Mucosa of descending colon (tissue), 3 donors: ENCODE measurements around the gene KMT2B. TPM values are rescaled to one million over a fixed set of nuclear protein-coding genes. Genes with fewer than 3 reads are reported as not detected.
A peak's percentile ranks its signal among the peaks of the same experiment; 100 is the strongest.

Experiments
- ATAC-seq: fragments of 200-7000 bp; cut with Tn5 transposase; one replicate; pipeline ENCODE4 v1.9.1; 2020; ENCODE audit warnings: mild to moderate bottlenecking, moderate library complexity
- DNase-seq, 3 donors: peaks; one replicate each; pipeline ENCODE4 v3.0.0-alpha.2; 2020
- H3K36me3 ChIP-seq: fragments of 200-600 bp; one replicate; pipeline ENCODE4 v1.8.0; 2021; ENCODE audit warnings: low read depth, mild to moderate bottlenecking
- H3K4me1 ChIP-seq: fragments of 200-600 bp; one replicate; pipeline ENCODE4 v1.8.0; 2021; ENCODE audit warnings: low read depth, mild to moderate bottlenecking
- H3K4me3 ChIP-seq: fragments of 200-600 bp; one replicate; pipeline ENCODE4 v1.8.0; 2021; ENCODE audit warnings: mild to moderate bottlenecking
- H3K9me3 ChIP-seq: fragments of 200-600 bp; one replicate; pipeline ENCODE4 v1.8.0; 2021; ENCODE audit warnings: mild to moderate bottlenecking
- CTCF ChIP-seq: fragments of 200-600 bp; IDR thresholded peaks from one replicate; pipeline ENCODE4 v1.8.0; 2022; ENCODE audit warnings: antibody characterized with exemption, mild to moderate bottlenecking
- intact Hi-C, 2 donors: fragments of 100-400 bp; cut with DNase I in 1 of 2; cut with micrococcal nuclease in 1 of 2; formaldehyde crosslinking; loops; one replicate each; pipeline versions ENCODE4 v1.11.0 to v1.11.1; 2022; cut with DNase I, micrococcal nuclease
- long read RNA-seq, 2 donors: library from polyadenylated mRNA; unstranded; transcript quantifications; one replicate each; pipeline ENCODE4 v2.0.0, GENCODE V29; 2019 to 2021
- total RNA-seq, 3 donors: library from RNA; stranded (reverse); fragmentation: NEBNext Ultra II Directional in 2 of 3; extraction: Animal tissue kit (Norgen Biotek cat#: 25700) in 2 of 3; gene quantifications; one replicate each; pipeline versions ENCODE4 v1.2.1 to v1.2.4, GENCODE V29; 2021 to 2023
- donor health status: DM: no; HTN: no; CAD: no; lungs with moderate emphysema.
- donor health status: DM: no; HTN: no; CAD: no.
- donor health status: DM: no; HTN: yes; CAD: no.

The KMT2B gene
- 10 to 100 TPM; 35.9 to 49.2 (median 37.5) TPM for total RNA-seq
- long read RNA-seq, donor 1, partial matches to known transcripts: 12 of 14 reads
- long read RNA-seq, donor 1, other reads (novel, unspliced or antisense): 2 of 14 reads
- long read RNA-seq, donor 2, partial matches to known transcripts: 2 of 4 reads
- long read RNA-seq, donor 2, other reads (novel, unspliced or antisense): 2 of 4 reads

GRCh38 chr19:35717665-35718344 is at the start of gene KMT2B:
Gene KMT2B, plus strand, starts transcription at chr19:35718003. Its CDS starts 16 bp downstream, at chr19:35718019.
- ATAC-seq: peak; percentile 74
- Histone ChIP-seq H3K4me1 (peaks cover 21% of the 10 kb centered on the region), H3K4me3 (peak within 1 kb of the TSS; percentile 85), H3K36me3 (peaks cover 2% of the 10 kb centered on the region), H3K9me3 (no peaks in the 10 kb centered on the region)
- no peak for TF ChIP-seq CTCF
- DNase-seq: peak in 1 of 3 donors; percentile 96
- intact Hi-C loops: no loop called here

- intact Hi-C loops: no loop called here
- Histone ChIP-seq H3K36me3 (no peaks in the 10 kb centered on the region), H3K4me1 (no peaks in the 10 kb centered on the region), H3K4me3 (no peak overlapping the region), H3K9me3 (no peaks in the 10 kb centered on the region)
- ATAC-seq (no peak), DNase-seq (no peak)
- no peak for TF ChIP-seq CTCF
Observed at GRCh38 chr19:35669566-35669965, 48.2 kb upstream of the KMT2B start.

GRCh38 chr19:35669974-35670373 is 47.8 kb upstream of the KMT2B start:
- no peak for TF ChIP-seq CTCF
- Histone ChIP-seq H3K36me3 (no peaks in the 10 kb centered on the region), H3K9me3 (no peaks in the 10 kb centered on the region), H3K4me3 (no peak overlapping the region), H3K4me1 (no peaks in the 10 kb centered on the region)
- DNase-seq (no peak), ATAC-seq (no peak)
- intact Hi-C loops: no loop called here

- no peaks in the 10 kb centered on the region for H3K4me1 ChIP-seq
- DNase-seq (no peak), ATAC-seq (no peak)
- intact Hi-C loops: no loop called here
- TF ChIP-seq CTCF: no peak
- H3K4me3 ChIP-seq: no peak overlapping the region
- no peaks in the 10 kb centered on the region for H3K9me3 ChIP-seq
- H3K36me3 ChIP-seq: no peaks in the 10 kb centered on the region
Observed at GRCh38 chr19:35670686-35671085, 47.1 kb upstream of the KMT2B start.

- no peak overlapping the region for H3K4me3 ChIP-seq
- intact Hi-C loops: no loop called here
- ATAC-seq (no peak), DNase-seq (no peak)
- no peak for TF ChIP-seq CTCF
- H3K4me1 ChIP-seq: no peaks in the 10 kb centered on the region
- H3K36me3 ChIP-seq: no peaks in the 10 kb centered on the region
- H3K9me3 ChIP-seq: no peaks in the 10 kb centered on the region
Observed at GRCh38 chr19:35671818-35672217, 46.0 kb upstream of the KMT2B start.
